ENCODE results near the gene SEMA4D. TPM values are rescaled to one million over a fixed set of nuclear protein-coding genes. Genes with fewer than 3 reads are reported as not detected.

Gene SEMA4D
- polyA plus RNA-seq, 1 donor from 2014 or later, result 34.0 TPM

DNA sequence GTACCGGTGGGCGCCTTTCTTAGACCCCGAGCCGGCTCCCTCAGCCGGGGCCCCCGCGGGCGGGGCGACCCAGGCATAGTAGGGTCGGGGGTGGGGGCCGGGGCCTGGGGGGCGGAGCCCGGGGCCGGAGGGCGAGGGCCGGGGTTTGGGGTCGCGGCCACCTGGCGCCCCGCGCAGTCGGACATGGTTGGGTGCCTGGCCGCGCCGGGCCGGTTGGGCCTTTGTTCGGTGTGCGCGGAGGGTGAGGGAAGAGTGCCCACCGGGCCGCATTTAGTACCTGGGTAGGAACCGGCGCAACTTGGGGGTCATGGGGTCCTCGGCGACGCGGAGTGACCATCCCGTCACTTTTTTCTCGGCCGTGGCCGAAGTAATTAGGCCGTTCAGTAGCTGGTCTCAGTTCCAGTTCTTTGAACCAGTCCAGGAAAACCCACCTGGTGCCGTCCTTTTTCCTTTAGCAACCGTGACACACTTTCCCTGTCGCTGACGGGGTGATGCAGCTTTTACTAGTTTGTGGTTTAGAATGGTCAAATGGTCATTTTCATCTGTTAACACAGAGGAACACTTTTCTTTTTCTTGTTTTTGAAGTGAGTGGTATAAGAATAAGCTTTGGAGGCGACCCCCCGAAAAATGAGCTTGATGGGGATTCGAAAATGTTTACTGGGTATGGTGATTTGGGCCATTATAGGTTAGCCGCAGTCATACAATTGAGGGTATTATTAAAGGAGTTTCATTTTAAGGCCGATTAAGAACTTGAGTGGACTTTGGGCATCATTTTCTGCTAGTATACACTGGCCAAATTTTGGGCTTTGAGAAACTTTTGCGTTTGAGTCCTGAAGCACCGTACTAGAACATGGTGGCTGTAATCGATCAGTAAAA, 186.3 kb downstream of the SEMA4D start:
- Histone ChIP-seq H3F3A (ENCODE audit: insufficient read depth, low read length, poor library complexity, severe bottlenecking) (peaks cover 5% of the 10 kb centered on the region), H3K4me2 (ENCODE audit: low read length) (peak overlapping the region; percentile 96), H3K27me3 (ENCODE audit: insufficient read depth, low read depth, low read length) (no peaks in the 10 kb centered on the region), H3K4me3 (ENCODE audit: low read length) (peak overlapping the region; percentile 74), H3K9me2 (ENCODE audit: insufficient read depth, low read length) (no peaks in the 10 kb centered on the region), H3K79me2 (replicated peaks; ENCODE audit: insufficient read depth, low read length) (peaks cover 51% of the 10 kb centered on the region), H2AFZ (ENCODE audit: low read depth, low read length) (no peak overlapping the region), H3K27ac (ENCODE audit: low read length) (no peak overlapping the region), H3K36me3 (ENCODE audit: insufficient read depth, low read length) (peaks cover 5% of the 10 kb centered on the region), H3K9ac (ENCODE audit: low read length) (peak overlapping the region; percentile 57), H3K9me3 (ENCODE audit: low read length) (no peaks in the 10 kb centered on the region), H4K20me1 (ENCODE audit: insufficient read depth) (no peaks in the 10 kb centered on the region)
- TF ChIP-seq MXI1 (conservative IDR thresholded peaks at IDR 0.05; ENCODE audit: poor library complexity, severe bottlenecking) (no peak), POLR2AphosphoS5 (IDR thresholded peaks at IDR 0.05) (no peak), RAD21 (conservative IDR thresholded peaks at IDR 0.05) (no peak), EP300 (conservative IDR thresholded peaks at IDR 0.05; ENCODE audit: poor library complexity, severe bottlenecking) (no peak), TAF1 (IDR thresholded peaks at IDR 0.05; ENCODE audit: low read depth) (no peak), SMC3 (conservative IDR thresholded peaks at IDR 0.05; ENCODE audit: poor library complexity) (no peak), EZH2 (IDR thresholded peaks at IDR 0.05; ENCODE audit: borderline replicate concordance, insufficient read depth, low read length, poor library complexity, severe bottlenecking) (no peak)
- TF ChIP-seq, protein P1, sequence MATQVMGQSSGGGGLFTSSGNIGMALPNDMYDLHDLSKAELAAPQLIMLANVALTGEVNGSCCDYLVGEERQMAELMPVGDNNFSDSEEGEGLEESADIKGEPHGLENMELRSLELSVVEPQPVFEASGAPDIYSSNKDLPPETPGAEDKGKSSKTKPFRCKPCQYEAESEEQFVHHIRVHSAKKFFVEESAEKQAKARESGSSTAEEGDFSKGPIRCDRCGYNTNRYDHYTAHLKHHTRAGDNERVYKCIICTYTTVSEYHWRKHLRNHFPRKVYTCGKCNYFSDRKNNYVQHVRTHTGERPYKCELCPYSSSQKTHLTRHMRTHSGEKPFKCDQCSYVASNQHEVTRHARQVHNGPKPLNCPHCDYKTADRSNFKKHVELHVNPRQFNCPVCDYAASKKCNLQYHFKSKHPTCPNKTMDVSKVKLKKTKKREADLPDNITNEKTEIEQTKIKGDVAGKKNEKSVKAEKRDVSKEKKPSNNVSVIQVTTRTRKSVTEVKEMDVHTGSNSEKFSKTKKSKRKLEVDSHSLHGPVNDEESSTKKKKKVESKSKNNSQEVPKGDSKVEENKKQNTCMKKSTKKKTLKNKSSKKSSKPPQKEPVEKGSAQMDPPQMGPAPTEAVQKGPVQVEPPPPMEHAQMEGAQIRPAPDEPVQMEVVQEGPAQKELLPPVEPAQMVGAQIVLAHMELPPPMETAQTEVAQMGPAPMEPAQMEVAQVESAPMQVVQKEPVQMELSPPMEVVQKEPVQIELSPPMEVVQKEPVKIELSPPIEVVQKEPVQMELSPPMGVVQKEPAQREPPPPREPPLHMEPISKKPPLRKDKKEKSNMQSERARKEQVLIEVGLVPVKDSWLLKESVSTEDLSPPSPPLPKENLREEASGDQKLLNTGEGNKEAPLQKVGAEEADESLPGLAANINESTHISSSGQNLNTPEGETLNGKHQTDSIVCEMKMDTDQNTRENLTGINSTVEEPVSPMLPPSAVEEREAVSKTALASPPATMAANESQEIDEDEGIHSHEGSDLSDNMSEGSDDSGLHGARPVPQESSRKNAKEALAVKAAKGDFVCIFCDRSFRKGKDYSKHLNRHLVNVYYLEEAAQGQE (IDR thresholded peaks at IDR 0.05; ENCODE audit: borderline replicate concordance), result no peak

Small RNAs within 50 kb of the gene (small RNA-seq; reads per million reads assigned to genes)
- gene MIR3153, result 0 reads per million in 3 experiments

Other genes with a start within 250 kb of the SEMA4D start
- gene CKS2, start 186.9 kb downstream of the SEMA4D start, polyA plus RNA-seq, result 40.2 and 48.5 TPM in 2 replicates
- 116 and 121 TPM in 2 replicates for gene SECISBP2, start 179.6 kb downstream of the SEMA4D start, polyA plus RNA-seq
- 158 and 161 TPM in 2 replicates for gene GADD45G, start 106.9 kb upstream of the SEMA4D start, polyA plus RNA-seq